Progenitor cell of endocrine pancreas (in vitro differentiated cells): ENCODE results near the gene BPIFB2. TPM values are rescaled to one million over a fixed set of nuclear protein-coding genes. Genes with fewer than 3 reads are reported as not detected.

ENCODE experiments used
- DNase-seq: peaks from one replicate; pipeline ENCODE4 v3.0.0; 2021; ENCODE audit warnings: low spot score; ENCODE audit not compliant: unreplicated experiment
- H3K27ac Mint-ChIP-seq: 2 replicates; pipeline ENCODE4 v1.8.0; 2021; ENCODE audit warnings: mild to moderate bottlenecking, moderate library complexity, mixed read lengths
- H3K27me3 Mint-ChIP-seq: 2 replicates; pipeline ENCODE4 v1.8.0; 2021; ENCODE audit warnings: mixed read lengths
- H3K36me3 Mint-ChIP-seq: 2 replicates; pipeline ENCODE4 v1.8.0; 2022; ENCODE audit warnings: mixed read lengths; ENCODE audit not compliant: insufficient read depth
- H3K4me1 Mint-ChIP-seq: 2 replicates; pipeline ENCODE4 v1.8.0; 2021; ENCODE audit warnings: low read depth, mixed read lengths
- H3K4me3 Mint-ChIP-seq: 2 replicates; pipeline ENCODE4 v1.8.0; 2021; ENCODE audit warnings: low read depth, mild to moderate bottlenecking, moderate library complexity, mixed read lengths
- H3K9me3 Mint-ChIP-seq: 2 replicates; pipeline ENCODE4 v1.8.0; 2021; ENCODE audit warnings: low read depth, mixed read lengths
- CTCF ChIP-seq: fragments of 200-600 bp; sonication (generic); IDR thresholded peaks from one replicate; pipeline ENCODE4 v1.5.0; 2021; ENCODE audit warnings: antibody characterized with exemption, mild to moderate bottlenecking; ENCODE audit not compliant: unreplicated experiment
- total RNA-seq: library from RNA; stranded (reverse); gene quantifications from 2 replicates; pipeline ENCODE4 v1.2.1, GENCODE V29; 2021

Gene BPIFB2
- total RNA-seq, 1 donor from 2014 or later: not detected

GRCh38 chr20:33072362-33072761 lies 64.9 kb downstream of the BPIFB2 start:
- no peaks in the 10 kb centered on the region for H3K9me3 Mint-ChIP-seq
- DNase-seq: no peak
- H3K27me3 Mint-ChIP-seq: peaks cover 23% of the 10 kb centered on the region
- TF ChIP-seq CTCF: no peak
- H3K4me3 Mint-ChIP-seq: no peak overlapping the region
- H3K4me1 Mint-ChIP-seq: no peaks in the 10 kb centered on the region
- H3K27ac Mint-ChIP-seq: no peak overlapping the region
- H3K36me3 Mint-ChIP-seq: no peaks in the 10 kb centered on the region

DNA sequence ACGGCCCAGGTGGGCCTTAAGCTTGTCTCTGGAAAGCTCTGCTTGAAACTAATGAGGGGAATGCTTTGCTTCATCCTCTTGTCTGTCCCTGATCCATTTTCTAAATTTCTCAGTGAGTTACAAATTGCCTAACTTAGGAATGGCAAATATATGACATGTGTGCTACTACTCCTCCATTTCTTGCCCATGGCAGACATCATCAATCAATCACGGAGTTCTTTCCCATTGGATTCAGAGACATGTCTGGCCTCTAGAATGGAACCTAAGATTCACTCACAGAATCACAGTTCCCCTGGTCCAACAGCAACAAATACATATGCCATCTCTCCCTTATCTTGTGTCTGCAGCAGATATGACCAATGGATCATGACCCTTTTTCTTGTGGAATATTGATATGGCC lies 65.3 kb downstream of the BPIFB2 start:
- Mint-ChIP-seq H3K4me3 (no peak overlapping the region), H3K4me1 (no peaks in the 10 kb centered on the region), H3K36me3 (no peaks in the 10 kb centered on the region), H3K27ac (no peak overlapping the region), H3K27me3 (peaks cover 23% of the 10 kb centered on the region), H3K9me3 (no peaks in the 10 kb centered on the region)
- no peak for DNase-seq
- TF ChIP-seq CTCF: no peak

Other genes starting within 250 kb of the BPIFB2 start
- 15.4 and 15.9 TPM in 2 replicates for gene DNMT3B, start 245.3 kb upstream of the BPIFB2 start, total RNA-seq
- gene MAPRE1, start 187.8 kb upstream of the BPIFB2 start, total RNA-seq: 171 and 177 TPM in 2 replicates
- gene EFCAB8, start 148.8 kb upstream of the BPIFB2 start, total RNA-seq: 0.29 and 0.91 TPM in 2 replicates
- gene SUN5, start 3.3 kb upstream of the BPIFB2 start, total RNA-seq: not detected in 2 replicates
- not detected in 2 replicates for gene BPIFB6, start 23.9 kb downstream of the BPIFB2 start, total RNA-seq
- gene BPIFB3, start 46.2 kb downstream of the BPIFB2 start, total RNA-seq: not detected in 2 replicates
- gene BPIFB4, start 71.9 kb downstream of the BPIFB2 start, total RNA-seq: not detected in 2 replicates
- gene BPIFA2, start 160.5 kb downstream of the BPIFB2 start, total RNA-seq: not detected in 2 replicates
- not detected in 2 replicates for gene BPIFA3, start 209.6 kb downstream of the BPIFB2 start, total RNA-seq
- gene BPIFA1, start 228.3 kb downstream of the BPIFB2 start, total RNA-seq: not detected in 2 replicates